ENCODE data around the gene SRPK2.

The SRPK2 gene

GRCh38 chr7:105154084-105154483, 234.6 kb downstream of the SRPK2 start:
- Histone ChIP-seq H3K4me3 (ENCODE audit: low read length in 2 of 2) (no peak overlapping the region), H3K27me3 (ENCODE audit: control insufficient read depth in 1 of 2, insufficient read depth in 2 of 2, low read length in 2 of 2) (no peaks in the 10 kb centered on the region), H3K4me1 (ENCODE audit: control insufficient read depth, insufficient read depth, low read length) (no peaks in the 10 kb centered on the region), H3K27ac (ENCODE audit: low read length) (no peak overlapping the region), H3K9ac (ENCODE audit: low read length in 2 of 2) (no peak overlapping the region), H3K36me3 (ENCODE audit: control insufficient read depth in 2 of 2, insufficient read depth in 2 of 2, low read length in 2 of 2) (no peaks in the 10 kb centered on the region), H3K9me3 (ENCODE audit: control insufficient read depth in 2 of 2, low read length in 2 of 2) (no peaks in the 10 kb centered on the region)

- H3K27me3 ChIP-seq (ENCODE audit: control insufficient read depth in 1 of 2, insufficient read depth in 2 of 2, low read length in 2 of 2) = no peaks in the 10 kb centered on the region
- no peak overlapping the region for H3K4me3 ChIP-seq (ENCODE audit: low read length in 2 of 2)
- no peak overlapping the region for H3K9ac ChIP-seq (ENCODE audit: low read length in 2 of 2)
- H3K36me3 ChIP-seq (ENCODE audit: control insufficient read depth in 2 of 2, insufficient read depth in 2 of 2, low read length in 2 of 2) = no peaks in the 10 kb centered on the region
- H3K27ac ChIP-seq (ENCODE audit: low read length) = no peak overlapping the region
- H3K9me3 ChIP-seq (ENCODE audit: control insufficient read depth in 2 of 2, low read length in 2 of 2) = no peaks in the 10 kb centered on the region
- H3K4me1 ChIP-seq (ENCODE audit: control insufficient read depth, insufficient read depth, low read length) = no peaks in the 10 kb centered on the region
These were observed 235.2 kb downstream of the SRPK2 start for GRCh38 chr7:105153531-105153930.

GRCh38 chr7:105151152-105151551, 237.6 kb downstream of the SRPK2 start:
- no peak overlapping the region for H3K27ac ChIP-seq (ENCODE audit: low read length)
- H3K9ac ChIP-seq (ENCODE audit: low read length in 2 of 2) = no peak overlapping the region
- H3K4me3 ChIP-seq (ENCODE audit: low read length in 2 of 2) = no peak overlapping the region
- H3K4me1 ChIP-seq (ENCODE audit: control insufficient read depth, insufficient read depth, low read length) = no peaks in the 10 kb centered on the region
- H3K9me3 ChIP-seq (ENCODE audit: control insufficient read depth in 2 of 2, low read length in 2 of 2) = no peaks in the 10 kb centered on the region
- H3K27me3 ChIP-seq (ENCODE audit: control insufficient read depth in 1 of 2, insufficient read depth in 2 of 2, low read length in 2 of 2) = no peaks in the 10 kb centered on the region
- no peaks in the 10 kb centered on the region for H3K36me3 ChIP-seq (ENCODE audit: control insufficient read depth in 2 of 2, insufficient read depth in 2 of 2, low read length in 2 of 2)

- no peaks in the 10 kb centered on the region for H3K27me3 ChIP-seq (ENCODE audit: control insufficient read depth in 1 of 2, insufficient read depth in 2 of 2, low read length in 2 of 2)
- H3K36me3 ChIP-seq (ENCODE audit: control insufficient read depth in 2 of 2, insufficient read depth in 2 of 2, low read length in 2 of 2) = peaks cover 0 to 3% of the 10 kb centered on the region in 2 donors
- no peak overlapping the region for H3K27ac ChIP-seq (ENCODE audit: low read length)
- no peak overlapping the region for H3K4me3 ChIP-seq (ENCODE audit: low read length in 2 of 2)
- H3K4me1 ChIP-seq (ENCODE audit: control insufficient read depth, insufficient read depth, low read length) = no peaks in the 10 kb centered on the region
- no peak overlapping the region for H3K9ac ChIP-seq (ENCODE audit: low read length in 2 of 2)
- no peaks in the 10 kb centered on the region for H3K9me3 ChIP-seq (ENCODE audit: control insufficient read depth in 2 of 2, low read length in 2 of 2)
These were observed 238.9 kb downstream of the SRPK2 start for GRCh38 chr7:105149827-105150226.

GRCh38 chr7:105141068-105141467, 247.7 kb downstream of the SRPK2 start:
- Histone ChIP-seq H3K9me3 (ENCODE audit: control insufficient read depth in 2 of 2, low read length in 2 of 2) (no peaks in the 10 kb centered on the region), H3K27me3 (ENCODE audit: control insufficient read depth in 1 of 2, insufficient read depth in 2 of 2, low read length in 2 of 2) (no peaks in the 10 kb centered on the region), H3K4me1 (ENCODE audit: control insufficient read depth, insufficient read depth, low read length) (peaks cover 2% of the 10 kb centered on the region), H3K36me3 (ENCODE audit: control insufficient read depth in 2 of 2, insufficient read depth in 2 of 2, low read length in 2 of 2) (peaks cover 20 to 23% of the 10 kb centered on the region in 2 donors), H3K4me3 (ENCODE audit: low read length in 2 of 2) (no peak overlapping the region), H3K9ac (ENCODE audit: low read length in 2 of 2) (no peak overlapping the region), H3K27ac (ENCODE audit: low read length) (no peak overlapping the region)

- Histone ChIP-seq H3K27ac (ENCODE audit: low read length) (no peak overlapping the region), H3K9me3 (ENCODE audit: control insufficient read depth in 2 of 2, low read length in 2 of 2) (no peaks in the 10 kb centered on the region), H3K4me3 (ENCODE audit: low read length in 2 of 2) (no peak overlapping the region), H3K27me3 (ENCODE audit: control insufficient read depth in 1 of 2, insufficient read depth in 2 of 2, low read length in 2 of 2) (no peaks in the 10 kb centered on the region), H3K36me3 (ENCODE audit: control insufficient read depth in 2 of 2, insufficient read depth in 2 of 2, low read length in 2 of 2) (peaks cover 20 to 21% of the 10 kb centered on the region in 2 donors), H3K4me1 (ENCODE audit: control insufficient read depth, insufficient read depth, low read length) (peaks cover 2% of the 10 kb centered on the region), H3K9ac (ENCODE audit: low read length in 2 of 2) (no peak overlapping the region)
These were observed 249.3 kb downstream of the SRPK2 start for GRCh38 chr7:105139381-105139780.

- no peaks in the 10 kb centered on the region for H3K27me3 ChIP-seq (ENCODE audit: control insufficient read depth in 1 of 2, insufficient read depth in 2 of 2, low read length in 2 of 2)
- H3K9ac ChIP-seq (ENCODE audit: low read length in 2 of 2) = no peak overlapping the region
- peaks cover 16 to 25% of the 10 kb centered on the region in 2 donors for H3K36me3 ChIP-seq (ENCODE audit: control insufficient read depth in 2 of 2, insufficient read depth in 2 of 2, low read length in 2 of 2)
- peaks cover 2% of the 10 kb centered on the region for H3K4me1 ChIP-seq (ENCODE audit: control insufficient read depth, insufficient read depth, low read length)
- H3K27ac ChIP-seq (ENCODE audit: low read length) = no peak overlapping the region
- H3K9me3 ChIP-seq (ENCODE audit: control insufficient read depth in 2 of 2, low read length in 2 of 2) = no peaks in the 10 kb centered on the region
- H3K4me3 ChIP-seq (ENCODE audit: low read length in 2 of 2) = no peak overlapping the region
These were observed 250.8 kb downstream of the SRPK2 start for GRCh38 chr7:105137898-105138297.

- H3K4me1 ChIP-seq (ENCODE audit: control insufficient read depth, insufficient read depth, low read length) = peaks cover 2% of the 10 kb centered on the region
- H3K27me3 ChIP-seq (ENCODE audit: control insufficient read depth in 1 of 2, insufficient read depth in 2 of 2, low read length in 2 of 2) = no peaks in the 10 kb centered on the region
- no peak overlapping the region for H3K27ac ChIP-seq (ENCODE audit: low read length)
- no peak overlapping the region for H3K4me3 ChIP-seq (ENCODE audit: low read length in 2 of 2)
- H3K9ac ChIP-seq (ENCODE audit: low read length in 2 of 2) = no peak overlapping the region
- peaks cover 23 to 31% of the 10 kb centered on the region in 2 donors for H3K36me3 ChIP-seq (ENCODE audit: control insufficient read depth in 2 of 2, insufficient read depth in 2 of 2, low read length in 2 of 2)
- H3K9me3 ChIP-seq (ENCODE audit: control insufficient read depth in 2 of 2, low read length in 2 of 2) = no peaks in the 10 kb centered on the region
These were observed 252.5 kb downstream of the SRPK2 start for GRCh38 chr7:105136221-105136620.

GRCh38 chr7:105133986-105134655, 254.6 kb downstream of the SRPK2 start:
- no peaks in the 10 kb centered on the region for H3K4me1 ChIP-seq (ENCODE audit: control insufficient read depth, insufficient read depth, low read length)
- no peak overlapping the region for H3K4me3 ChIP-seq (ENCODE audit: low read length in 2 of 2)
- peaks cover 23 to 28% of the 10 kb centered on the region in 2 donors for H3K36me3 ChIP-seq (ENCODE audit: control insufficient read depth in 2 of 2, insufficient read depth in 2 of 2, low read length in 2 of 2)
- no peaks in the 10 kb centered on the region for H3K9me3 ChIP-seq (ENCODE audit: control insufficient read depth in 2 of 2, low read length in 2 of 2)
- H3K27ac ChIP-seq (ENCODE audit: low read length) = no peak overlapping the region
- H3K9ac ChIP-seq (ENCODE audit: low read length in 2 of 2) = no peak overlapping the region
- no peaks in the 10 kb centered on the region for H3K27me3 ChIP-seq (ENCODE audit: control insufficient read depth in 1 of 2, insufficient read depth in 2 of 2, low read length in 2 of 2)

- Histone ChIP-seq H3K4me1 (ENCODE audit: control insufficient read depth, insufficient read depth, low read length) (no peaks in the 10 kb centered on the region), H3K4me3 (ENCODE audit: low read length in 2 of 2) (no peak overlapping the region), H3K27me3 (ENCODE audit: control insufficient read depth in 1 of 2, insufficient read depth in 2 of 2, low read length in 2 of 2) (no peaks in the 10 kb centered on the region), H3K9me3 (ENCODE audit: control insufficient read depth in 2 of 2, low read length in 2 of 2) (no peaks in the 10 kb centered on the region), H3K36me3 (ENCODE audit: control insufficient read depth in 2 of 2, insufficient read depth in 2 of 2, low read length in 2 of 2) (peaks cover 19 to 25% of the 10 kb centered on the region in 2 donors), H3K9ac (ENCODE audit: low read length in 2 of 2) (no peak overlapping the region), H3K27ac (ENCODE audit: low read length) (no peak overlapping the region)
These were observed 255.4 kb downstream of the SRPK2 start for GRCh38 chr7:105133358-105133757.

- Histone ChIP-seq H3K9ac (ENCODE audit: low read length in 2 of 2) (no peak overlapping the region), H3K27ac (ENCODE audit: low read length) (no peak overlapping the region), H3K9me3 (ENCODE audit: control insufficient read depth in 2 of 2, low read length in 2 of 2) (no peaks in the 10 kb centered on the region), H3K36me3 (ENCODE audit: control insufficient read depth in 2 of 2, insufficient read depth in 2 of 2, low read length in 2 of 2) (peaks cover 22% of the 10 kb centered on the region in 2 donors), H3K4me3 (ENCODE audit: low read length in 2 of 2) (no peak overlapping the region), H3K4me1 (ENCODE audit: control insufficient read depth, insufficient read depth, low read length) (no peaks in the 10 kb centered on the region), H3K27me3 (ENCODE audit: control insufficient read depth in 1 of 2, insufficient read depth in 2 of 2, low read length in 2 of 2) (no peaks in the 10 kb centered on the region)
These were observed 255.9 kb downstream of the SRPK2 start for GRCh38 chr7:105132835-105133234.
